Smooth muscle cell (in vitro differentiated cells): ENCODE measurements around the gene MISP. TPM values are rescaled to one million over a fixed set of nuclear protein-coding genes. Genes with fewer than 3 reads are reported as not detected.

Experiments
- DNase-seq: peaks from one replicate; lab custom pipeline; 2025; ENCODE audit not compliant: unreplicated experiment; lab: John Stamatoyannopoulos, UW
- H2AFZ ChIP-seq: fragments of 200-600 bp; sonication (generic); 2 replicates; pipeline ENCODE4 v1.6.0; 2016; ENCODE audit warnings: antibody characterized with exemption, low read depth, mild to moderate bottlenecking
- H3F3A ChIP-seq: fragments of 200-600 bp; sonication (generic); 2 replicates; pipeline ENCODE4 v1.6.0; 2017; ENCODE audit warnings: antibody characterized with exemption, low read depth
- H3K27ac ChIP-seq: fragments of 200-600 bp; sonication (generic); 2 replicates; pipeline ENCODE4 v1.5.1; 2016; ENCODE audit warnings: low read depth, mild to moderate bottlenecking
- H3K27me3 ChIP-seq: fragments of 200-600 bp; sonication (generic); 2 replicates; pipeline ENCODE4 v1.6.1; 2016; ENCODE audit warnings: low read depth, mild to moderate bottlenecking
- H3K36me3 ChIP-seq: fragments of 200-600 bp; sonication (generic); 2 replicates; pipeline ENCODE4 v1.5.1; 2016; ENCODE audit warnings: low read depth
- H3K4me1 ChIP-seq: fragments of 200-600 bp; sonication (generic); 2 replicates; pipeline ENCODE4 v1.5.1; 2016; ENCODE audit warnings: low read depth
- H3K4me2 ChIP-seq: fragments of 200-600 bp; sonication (generic); 2 replicates; pipeline ENCODE4 v1.6.0; 2016; ENCODE audit warnings: mild to moderate bottlenecking
- H3K4me3 ChIP-seq: fragments of 200-600 bp; sonication (generic); 2 replicates; pipeline ENCODE4 v1.5.1; 2016; ENCODE audit warnings: mild to moderate bottlenecking
- H3K79me2 ChIP-seq: fragments of 200-600 bp; sonication (generic); 2 replicates; pipeline ENCODE4 v1.6.0; 2016; ENCODE audit warnings: low read depth, mild to moderate bottlenecking
- H3K9ac ChIP-seq: fragments of 200-600 bp; sonication (generic); 2 replicates; pipeline ENCODE4 v1.6.0; 2016; ENCODE audit warnings: low read depth
- H3K9me3 ChIP-seq: fragments of 200-600 bp; sonication (generic); replicated peaks from 2 replicates; pipeline ENCODE4 v1.5.1; 2016; ENCODE audit warnings: low read depth
- H4K20me1 ChIP-seq: fragments of 200-600 bp; sonication (generic); 2 replicates; pipeline ENCODE4 v1.6.0; 2016; ENCODE audit warnings: low read depth
- CTCF ChIP-seq: fragments of 200-600 bp; sonication (generic); IDR thresholded peaks from 2 replicates; pipeline ENCODE4 v1.5.1; 2017; ENCODE audit warnings: borderline replicate concordance, mild to moderate bottlenecking, antibody characterized with exemption; ENCODE audit not compliant: insufficient read depth, poor library complexity, severe bottlenecking
- WGBS: methylation state at CpG from one replicate; pipeline ENCODE4 v1.1.7; 2016; ENCODE audit warnings: low lambda C conversion rate; 5-methylcytosine and 5-hydroxymethylcytosine counted together
- polyA plus RNA-seq: library from polyadenylated mRNA; unstranded; fragments of >200 nt; fragmentation: Nextera tagmentation; extraction: Ambion mirVana; gene quantifications from 2 replicates; pipeline ENCODE4 v1.2.1, GENCODE V29; 2016
- total RNA-seq: library from RNA; depleted of rRNA; stranded (reverse); fragments of >200 nt; gene quantifications from 2 replicates; pipeline ENCODE4 v1.2.3, GENCODE V29; 2014

Gene MISP
- total and polyA plus RNA-seq, 2 experiments from 2014 or later, result 1.2 to 1.7 TPM

- Histone ChIP-seq H3K4me2 (no peak overlapping the region), H3K9me3 (no peaks in the 10 kb centered on the region), H3F3A (peaks cover 4% of the 10 kb centered on the region), H3K4me1 (no peaks in the 10 kb centered on the region), H3K79me2 (no peaks in the 10 kb centered on the region), H3K9ac (no peak overlapping the region), H3K27ac (no peak overlapping the region), H3K27me3 (no peaks in the 10 kb centered on the region), H3K4me3 (no peak overlapping the region), H4K20me1 (no peaks in the 10 kb centered on the region), H3K36me3 (no peaks in the 10 kb centered on the region), H2AFZ (no peak overlapping the region)
- 92% methylated on average over 4 of the region's 5 CpGs for WGBS
- no peak for TF ChIP-seq CTCF
- no peak for DNase-seq
These were observed 21.2 kb downstream of the MISP start for GRCh38 chr19:772063-772462.

- WGBS, result 72% methylated on average over 18 of the region's 18 CpGs
- H3K27me3 ChIP-seq, result no peaks in the 10 kb centered on the region
- H3K36me3 ChIP-seq, result no peaks in the 10 kb centered on the region
- no peak overlapping the region for H3K27ac ChIP-seq
- no peak for TF ChIP-seq CTCF
- H3K4me2 ChIP-seq, result no peak overlapping the region
- no peak overlapping the region for H3K4me3 ChIP-seq
- H3F3A ChIP-seq, result peaks cover 4% of the 10 kb centered on the region
- H3K79me2 ChIP-seq, result no peaks in the 10 kb centered on the region
- no peak overlapping the region for H3K9ac ChIP-seq
- H2AFZ ChIP-seq, result no peak overlapping the region
- H4K20me1 ChIP-seq, result no peaks in the 10 kb centered on the region
- no peaks in the 10 kb centered on the region for H3K9me3 ChIP-seq
- no peak for DNase-seq
- no peaks in the 10 kb centered on the region for H3K4me1 ChIP-seq
These were observed 22.0 kb downstream of the MISP start for GRCh38 chr19:772730-773436.

- TF ChIP-seq CTCF, result no peak
- 90% methylated on average over 18 of the region's 18 CpGs for whole genome bisulfite sequencing
- H3K4me1 ChIP-seq, result no peaks in the 10 kb centered on the region
- H3K27me3 ChIP-seq, result no peaks in the 10 kb centered on the region
- no peaks in the 10 kb centered on the region for H3K9me3 ChIP-seq
- DNase-seq, result no peak
- no peak overlapping the region for H3K4me3 ChIP-seq
- no peaks in the 10 kb centered on the region for H3F3A ChIP-seq
- no peaks in the 10 kb centered on the region for H4K20me1 ChIP-seq
- H3K36me3 ChIP-seq, result no peaks in the 10 kb centered on the region
- no peak overlapping the region for H3K4me2 ChIP-seq
- H3K79me2 ChIP-seq, result no peaks in the 10 kb centered on the region
- H3K27ac ChIP-seq, result no peak overlapping the region
- H2AFZ ChIP-seq, result no peak overlapping the region
- H3K9ac ChIP-seq, result no peak overlapping the region
These were observed 25.6 kb downstream of the MISP start for GRCh38 chr19:776549-776948.
